ENCODE measurements around the gene CCSER1. TPM values are rescaled to one million over a fixed set of nuclear protein-coding genes. Genes with fewer than 3 reads are reported as not detected.

The CCSER1 gene
- total RNA-seq: 10 to 100 TPM; 13.3 to 54.6 (median 34.0) TPM

GRCh38 chr4:90127223-90127705 lies at the start of gene CCSER1:
Gene CCSER1 (plus strand): TSS chr4:90127394.
- TF ChIP-seq EP300 (IDR thresholded peaks at IDR 0.05; ENCODE audit: low read depth) (no peak), POLR2A (IDR thresholded peaks at IDR 0.05) (peak; percentile 98), CTCF (IDR thresholded peaks at IDR 0.05) (peak in 1 of 5 experiments; percentile 10), POLR2AphosphoS5 (IDR thresholded peaks at IDR 0.05) (peak; percentile 85 to 97 (median 97))
- WGBS, 2 donors (ENCODE audit: low coverage in 1 of 2): 1% methylated on average over 33 of the region's 35 CpGs; no CpG with 5 or more reads in 1 of the 2 donors
- H3K27ac ChIP-seq: peak within 1 kb of the TSS; percentile 84 to 92 (median 88)
- H3K4me1 ChIP-seq: peaks cover 0 to 6% (median 3%) of the 10 kb centered on the region in 4 donors
- no peaks in the 10 kb centered on the region for H3K27me3 ChIP-seq
- intact Hi-C loops (cut with DNase I; ENCODE audit: low total_unique reads) (no loop called here), in situ Hi-C loops (cut with MboI; ENCODE audit: low pct_ligation_motif_present in 1 of 4, low pct_unique_long_range_greater_than_20kb in 1 of 4, low sequenced_read_pairs in 3 of 4) (no loop called here)
- DNase-seq: peak; percentile 86
- no peaks in the 10 kb centered on the region for H3K36me3 ChIP-seq
- H3K9me3 ChIP-seq: no peaks in the 10 kb centered on the region
- H3K4me3 ChIP-seq: peak within 1 kb of the TSS; percentile 51 to 93 (median 57)

GRCh38 chr4:90078440-90078839 lies 48.8 kb upstream of the CCSER1 start:
- no peaks in the 10 kb centered on the region for H3K36me3 ChIP-seq
- intact Hi-C loops (cut with DNase I; ENCODE audit: low total_unique reads): no loop called here

DNA sequence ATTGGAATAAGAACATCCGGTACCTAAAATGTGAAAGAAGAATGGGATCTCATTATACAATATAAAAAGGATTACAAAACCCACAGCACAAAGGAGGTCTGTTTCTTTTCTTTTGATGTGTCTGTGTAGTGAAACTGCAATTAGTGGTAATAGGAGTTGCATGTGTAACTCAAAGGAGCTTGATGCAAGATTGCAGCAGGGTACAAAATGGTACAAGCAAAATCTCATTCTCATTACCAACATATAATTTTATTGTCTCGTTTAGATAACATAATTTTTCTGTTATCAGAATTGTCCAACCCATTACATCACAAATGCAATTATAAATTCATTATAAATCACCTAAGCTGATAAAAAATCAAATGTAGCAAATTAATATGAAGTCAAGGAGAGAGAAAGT lies 47.1 kb upstream of the CCSER1 start:
- intact Hi-C loops (cut with DNase I; ENCODE audit: low total_unique reads) (no loop called here), in situ Hi-C loops (cut with MboI; ENCODE audit: low pct_ligation_motif_present in 1 of 4, low pct_unique_long_range_greater_than_20kb in 1 of 4, low sequenced_read_pairs in 3 of 4) (no loop called here)
- H3K4me1 ChIP-seq: no peaks in the 10 kb centered on the region
- H3K27ac ChIP-seq: no peak overlapping the region
- WGBS, 2 donors (ENCODE audit: low coverage in 1 of 2): 64 to 78% methylated on average over 2 of the region's 2 CpGs
- H3K36me3 ChIP-seq: no peaks in the 10 kb centered on the region
- no peaks in the 10 kb centered on the region for H3K9me3 ChIP-seq
- no peaks in the 10 kb centered on the region for H3K27me3 ChIP-seq
- no peak for TF ChIP-seq CTCF (IDR thresholded peaks at IDR 0.05)
- TF ChIP-seq EP300 (IDR thresholded peaks at IDR 0.05; ENCODE audit: low read depth): no peak
- no peak for TF ChIP-seq POLR2A (IDR thresholded peaks at IDR 0.05)
- no peak for TF ChIP-seq POLR2AphosphoS5 (IDR thresholded peaks at IDR 0.05)
- DNase-seq: no peak
- no peak overlapping the region for H3K4me3 ChIP-seq

More at GRCh38 chr4:90078440-90078839, 48.8 kb upstream of the CCSER1 start:
- no peak for DNase-seq
- no peaks in the 10 kb centered on the region for H3K27me3 ChIP-seq
- H3K9me3 ChIP-seq: no peaks in the 10 kb centered on the region
- in situ Hi-C loops (cut with MboI; ENCODE audit: low pct_ligation_motif_present in 1 of 4, low pct_unique_long_range_greater_than_20kb in 1 of 4, low sequenced_read_pairs in 3 of 4): no loop called here
- no peak for TF ChIP-seq POLR2AphosphoS5 (IDR thresholded peaks at IDR 0.05)
- TF ChIP-seq EP300 (IDR thresholded peaks at IDR 0.05; ENCODE audit: low read depth): no peak
- TF ChIP-seq POLR2A (IDR thresholded peaks at IDR 0.05): no peak
- no peak for TF ChIP-seq CTCF (IDR thresholded peaks at IDR 0.05)
- no peaks in the 10 kb centered on the region for H3K4me1 ChIP-seq
- H3K4me3 ChIP-seq: no peak overlapping the region
- H3K27ac ChIP-seq: no peak overlapping the region

GRCh38 chr4:90081432-90082144 lies 45.6 kb upstream of the CCSER1 start:
- in situ Hi-C loops (cut with MboI; ENCODE audit: low pct_ligation_motif_present in 1 of 4, low pct_unique_long_range_greater_than_20kb in 1 of 4, low sequenced_read_pairs in 3 of 4): no loop called here

More at GRCh38 chr4:90081432-90082144, 45.6 kb upstream of the CCSER1 start:
- Histone ChIP-seq H3K27ac (no peak overlapping the region), H3K4me1 (no peaks in the 10 kb centered on the region), H3K9me3 (no peaks in the 10 kb centered on the region), H3K4me3 (no peak overlapping the region), H3K36me3 (no peaks in the 10 kb centered on the region), H3K27me3 (no peaks in the 10 kb centered on the region)
- no peak for TF ChIP-seq POLR2A (IDR thresholded peaks at IDR 0.05)
- no peak for TF ChIP-seq CTCF (IDR thresholded peaks at IDR 0.05)
- no peak for TF ChIP-seq POLR2AphosphoS5 (IDR thresholded peaks at IDR 0.05)
- TF ChIP-seq EP300 (IDR thresholded peaks at IDR 0.05; ENCODE audit: low read depth): no peak
- WGBS, 2 donors (ENCODE audit: low coverage in 1 of 2): 80 to 86% methylated on average over 7 to 8 of the region's 8 CpGs
- intact Hi-C loops (cut with DNase I; ENCODE audit: low total_unique reads): no loop called here
- DNase-seq: no peak
